Raji (cell line): ENCODE results near the gene ROBO3.

Source experiments
- POLR2A ChIP-seq: IDR thresholded peaks from 2 replicates; pipeline ENCODE4 v1.6.1; 2011; ENCODE audit warnings: low read depth, low read length, control low read depth; ENCODE audit not compliant: insufficient read depth

ROBO3 gene

DNA sequence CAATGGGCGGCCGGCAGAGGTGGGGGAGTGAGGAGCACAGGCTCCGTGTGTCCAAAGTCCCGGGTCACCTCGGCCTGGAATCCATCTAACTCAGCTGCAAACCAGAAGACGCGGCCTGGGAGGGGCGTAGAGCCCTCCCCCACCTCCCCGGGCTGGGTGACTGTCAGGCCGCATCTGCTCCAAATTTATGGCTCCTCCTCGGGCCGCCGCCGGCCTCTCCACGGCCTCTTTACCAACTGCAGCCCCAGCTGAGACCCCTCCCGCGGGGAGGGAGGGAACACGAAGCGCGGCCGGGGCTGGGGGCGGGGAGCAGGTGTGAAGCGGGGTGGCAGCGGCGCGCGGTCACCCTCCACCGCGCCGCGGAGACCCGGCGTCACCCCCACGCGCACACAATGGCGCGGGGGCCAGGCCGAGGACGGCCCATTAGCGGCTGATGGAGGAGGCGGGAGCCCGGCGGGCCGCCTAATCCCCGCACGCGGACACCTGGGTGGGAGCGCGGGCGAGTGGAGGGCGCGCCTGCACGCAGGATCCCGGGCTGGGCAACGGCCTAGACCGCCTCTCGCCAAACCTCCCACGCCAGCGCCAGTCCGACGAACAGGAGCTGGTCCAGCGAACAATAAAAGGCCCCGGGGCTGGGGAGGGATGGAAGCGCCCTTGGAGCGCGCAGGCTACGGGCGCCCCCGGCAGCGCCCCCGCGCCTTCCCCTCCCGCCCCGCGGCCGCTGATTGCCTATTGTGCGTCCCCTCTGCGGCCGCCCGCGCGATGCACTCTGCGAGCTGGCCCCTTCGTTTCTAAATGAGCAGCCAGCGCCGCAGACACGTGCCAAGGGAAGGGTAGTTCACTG is 25.9 kb upstream of the ROBO3 start:
- no peak for TF ChIP-seq POLR2A

- no peak for TF ChIP-seq POLR2A
Observed at GRCh38 chr11:124839972-124840621, 25.1 kb upstream of the ROBO3 start.

- no peak for TF ChIP-seq POLR2A
Observed at GRCh38 chr11:124840666-124841065, 24.6 kb upstream of the ROBO3 start.

DNA sequence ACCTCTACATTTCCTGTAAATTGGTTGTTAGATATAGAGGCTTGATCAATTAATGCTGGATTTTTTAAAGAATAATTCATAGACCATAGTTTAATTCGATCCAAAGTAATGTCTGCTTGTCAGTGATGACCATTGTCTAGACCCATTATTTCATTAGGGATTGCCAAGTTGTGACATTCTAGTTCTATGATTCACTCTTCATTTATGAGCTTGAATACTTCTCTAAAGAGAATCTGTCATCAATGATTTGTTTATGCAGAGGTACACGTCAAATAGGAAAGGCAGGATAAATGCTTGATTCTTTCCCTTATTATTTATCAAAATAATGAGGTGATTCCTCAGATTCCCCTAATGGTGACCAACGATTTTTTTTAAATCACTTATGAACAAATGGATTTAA is 24.0 kb upstream of the ROBO3 start:
- TF ChIP-seq POLR2A, result no peak

GRCh38 chr11:124841840-124842239 is 23.4 kb upstream of the ROBO3 start:
- no peak for TF ChIP-seq POLR2A

DNA sequence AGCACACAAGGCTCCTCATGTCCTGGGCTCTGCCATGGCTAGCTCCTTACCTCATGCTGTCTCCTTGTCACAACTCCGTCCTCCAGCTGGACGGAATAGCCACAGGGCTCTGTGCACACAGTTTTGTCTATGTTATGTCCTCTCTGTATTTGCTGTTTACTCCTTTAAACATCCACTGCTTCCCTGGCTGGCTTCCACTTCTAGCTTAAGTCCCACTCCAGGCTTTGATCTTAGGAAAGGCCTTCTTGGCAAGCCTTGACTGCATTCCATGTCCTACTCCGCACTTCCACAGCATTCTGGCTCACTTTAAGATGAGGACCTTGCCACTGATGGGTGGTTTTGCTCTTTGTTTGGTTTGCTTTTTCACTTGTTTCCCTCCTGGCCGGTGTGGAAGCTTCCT is 22.9 kb upstream of the ROBO3 start:
- no peak for TF ChIP-seq POLR2A

GRCh38 chr11:124843616-124843910 is 21.7 kb upstream of the ROBO3 start:
- TF ChIP-seq POLR2A, result no peak

GRCh38 chr11:124844664-124845079 is 20.6 kb upstream of the ROBO3 start:
- TF ChIP-seq POLR2A, result no peak

DNA sequence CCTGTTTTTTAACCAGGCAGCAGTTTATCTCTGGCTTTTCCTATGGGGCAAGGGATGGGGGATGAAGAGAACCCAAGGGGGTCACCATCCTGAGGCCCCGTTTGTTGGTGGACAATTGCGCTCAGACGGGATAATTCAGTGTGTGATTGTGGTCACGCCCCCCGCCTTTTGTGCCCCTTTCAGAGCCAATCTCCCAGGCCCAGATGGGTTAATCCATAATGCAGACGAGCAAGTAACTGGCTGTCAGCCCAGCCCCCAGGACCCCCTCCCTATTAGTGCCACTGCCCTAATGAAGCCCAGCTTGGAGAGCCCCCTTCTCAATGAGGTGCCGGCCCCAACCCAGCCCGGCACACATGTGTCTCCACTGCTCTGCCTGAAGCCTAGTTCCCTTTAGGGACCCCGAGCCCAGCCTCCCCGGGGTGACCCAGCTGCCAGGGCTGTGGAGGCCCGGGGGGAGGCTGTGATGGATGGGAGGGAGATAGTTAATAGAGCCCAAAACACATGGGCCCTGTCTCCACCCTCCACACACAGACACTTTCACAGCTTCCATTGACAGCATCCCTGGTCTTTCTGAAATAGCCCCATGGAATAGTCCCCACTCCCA is 19.1 kb upstream of the ROBO3 start:
- TF ChIP-seq POLR2A, result no peak

DNA sequence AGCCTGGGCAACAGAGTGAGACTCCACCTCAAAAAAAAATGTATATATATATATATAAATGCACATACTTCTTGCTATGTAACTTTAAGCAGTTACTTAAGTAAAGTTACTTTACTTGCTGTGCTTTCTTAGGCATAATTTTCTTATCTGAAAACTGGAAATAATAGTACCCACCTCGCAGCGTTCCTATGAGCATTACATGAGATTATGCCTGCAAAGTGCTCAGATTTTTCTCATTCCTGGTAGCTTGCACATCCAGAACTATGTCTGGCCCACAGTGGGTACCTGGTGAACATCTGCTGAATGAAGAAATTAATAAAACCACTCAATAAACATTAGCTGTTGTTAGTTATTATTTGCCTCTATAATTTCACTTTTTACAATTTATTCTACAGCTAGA is 6.1 kb upstream of the ROBO3 start:
- TF ChIP-seq POLR2A, result no peak

DNA sequence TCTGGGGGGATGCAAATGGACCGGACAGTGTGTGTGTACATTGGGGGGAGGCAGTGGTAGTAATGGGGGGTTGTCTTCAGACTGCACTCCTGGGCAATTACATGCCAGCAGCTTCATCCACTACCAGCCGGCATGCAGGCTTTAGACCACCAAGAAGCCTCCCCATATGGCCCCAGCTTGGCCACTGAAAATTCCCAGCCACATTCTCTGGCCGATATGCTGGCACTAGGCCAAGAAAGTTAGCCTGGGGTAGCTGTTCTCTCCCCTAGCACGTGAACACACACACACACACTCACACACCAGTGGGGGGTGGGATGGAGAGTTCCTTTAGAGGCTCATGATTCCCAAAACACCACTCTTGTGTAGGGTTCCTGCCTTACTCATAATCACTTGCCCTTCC is 3.6 kb upstream of the ROBO3 start:
- TF ChIP-seq POLR2A, result no peak

DNA sequence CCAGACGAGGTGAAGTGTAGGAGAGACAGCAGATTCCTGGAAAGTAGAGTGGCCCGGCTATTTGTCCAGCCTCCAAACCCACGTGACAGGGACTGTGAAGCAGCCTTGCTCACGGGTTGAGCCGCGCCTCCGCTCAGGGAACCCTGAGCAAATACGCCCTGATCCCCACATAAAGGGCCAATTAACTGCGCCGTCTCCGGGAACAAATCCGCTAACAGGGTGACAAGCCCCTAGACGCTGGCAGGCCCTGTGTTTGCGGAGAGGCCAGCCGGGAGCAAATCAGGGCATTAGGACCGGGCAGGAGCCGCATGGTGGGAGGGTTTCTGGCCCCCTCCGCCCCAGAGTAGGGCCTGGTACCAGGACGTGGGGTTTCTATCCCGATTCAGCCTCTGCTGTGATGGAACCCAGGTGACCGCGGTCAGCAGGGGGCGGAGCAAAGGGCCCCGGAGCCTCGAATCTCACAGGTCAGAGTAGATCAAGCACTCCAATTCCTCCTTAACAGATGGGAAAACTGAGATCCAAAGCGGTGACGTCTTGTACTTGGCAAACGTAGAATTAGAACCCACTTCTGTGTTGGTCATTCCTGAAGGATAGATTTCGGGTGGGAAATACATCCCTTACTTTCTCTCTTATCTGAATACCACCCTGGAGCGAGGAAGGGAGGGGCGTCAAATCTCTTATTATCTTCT is 2.0 kb upstream of the ROBO3 start:
- TF ChIP-seq POLR2A, result no peak

GRCh38 chr11:124863826-124864165 is 1.4 kb upstream of the ROBO3 start:
- no peak for TF ChIP-seq POLR2A

GRCh38 chr11:124864176-124864891 is 898 bp upstream of the ROBO3 start:
- no peak for TF ChIP-seq POLR2A

GRCh38 chr11:124864892-124865180 is 396 bp upstream of the ROBO3 start:
- TF ChIP-seq POLR2A, result no peak
